ENCODE measurements around the gene THADA.
"Not testable (repeated sequence)": the region's sequence is repeated elsewhere in the genome, so short reads cannot be mapped to it uniquely, and the experiment has no call there.

THADA gene

DNA sequence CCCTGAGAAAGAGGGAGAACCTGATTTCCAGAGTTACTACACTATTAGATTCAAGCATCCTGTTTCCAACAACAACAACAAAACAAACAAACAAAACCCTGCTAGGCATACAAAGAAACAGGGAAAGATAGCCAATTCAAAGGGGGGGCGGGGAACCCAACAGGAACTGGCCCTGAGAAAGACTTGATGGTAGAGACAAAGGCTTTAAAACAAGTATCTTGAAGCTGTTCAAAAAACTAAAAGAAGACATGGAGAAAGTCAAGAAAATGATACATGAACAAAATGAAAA is 147.1 kb downstream of the THADA start:
- H3K9me3 ChIP-seq (ENCODE audit: severe bottlenecking): no peaks in the 10 kb centered on the region
- no peaks in the 10 kb centered on the region for H3K27me3 ChIP-seq (ENCODE audit: insufficient read depth, poor library complexity, severe bottlenecking)
- no peaks in the 10 kb centered on the region for H3K36me3 ChIP-seq (ENCODE audit: low read depth)
- H3K27ac ChIP-seq (ENCODE audit: poor library complexity, severe bottlenecking): no peak overlapping the region
- no peak for DNase-seq (ENCODE audit: low spot score)
- no peak for ATAC-seq (ENCODE audit: low read depth)
- peaks cover 12% of the 10 kb centered on the region for H3K4me1 ChIP-seq (ENCODE audit: insufficient read depth, poor library complexity, severe bottlenecking)
- no peak overlapping the region for H3K4me3 ChIP-seq (ENCODE audit: severe bottlenecking)
- TF ChIP-seq CTCF (IDR thresholded peaks at IDR 0.05; ENCODE audit: poor library complexity, severe bottlenecking): no peak

- H3K9me3 ChIP-seq (ENCODE audit: severe bottlenecking): no peaks in the 10 kb centered on the region
- no peaks in the 10 kb centered on the region for H3K27me3 ChIP-seq (ENCODE audit: insufficient read depth, poor library complexity, severe bottlenecking)
- no peak overlapping the region for H3K27ac ChIP-seq (ENCODE audit: poor library complexity, severe bottlenecking)
- peaks cover 12% of the 10 kb centered on the region for H3K4me1 ChIP-seq (ENCODE audit: insufficient read depth, poor library complexity, severe bottlenecking)
- DNase-seq (ENCODE audit: low spot score) (no peak), ATAC-seq (ENCODE audit: low read depth) (no peak)
- no peaks in the 10 kb centered on the region for H3K36me3 ChIP-seq (ENCODE audit: low read depth)
- H3K4me3 ChIP-seq (ENCODE audit: severe bottlenecking): no peak overlapping the region
- TF ChIP-seq CTCF (IDR thresholded peaks at IDR 0.05; ENCODE audit: poor library complexity, severe bottlenecking): no peak
Observed at GRCh38 chr2:43448011-43448821, 147.6 kb downstream of the THADA start.

DNA sequence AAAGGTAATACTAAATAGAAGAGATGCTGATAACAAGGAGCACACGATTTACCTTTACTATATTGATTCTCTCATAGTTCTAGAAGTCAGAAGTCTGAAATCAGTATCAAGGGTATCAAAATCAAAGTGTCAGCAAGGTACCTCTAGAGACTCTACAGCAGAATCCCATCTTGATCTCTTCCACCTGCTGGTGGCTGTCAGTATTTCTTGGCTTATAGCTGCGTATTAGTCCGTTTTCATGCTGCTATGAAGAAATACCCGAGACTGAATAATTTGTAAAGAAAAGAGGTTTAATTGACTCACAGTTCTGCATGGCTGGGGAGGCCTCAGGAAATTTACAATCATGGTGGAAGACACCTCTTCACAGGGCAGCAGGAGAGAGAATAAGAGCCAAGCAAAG is 149.1 kb downstream of the THADA start:
- not testable (repeated sequence) for H3K4me1 ChIP-seq (ENCODE audit: insufficient read depth, poor library complexity, severe bottlenecking); H3K36me3 ChIP-seq (ENCODE audit: low read depth); DNase-seq (ENCODE audit: low spot score); ATAC-seq (ENCODE audit: low read depth); H3K9me3 ChIP-seq (ENCODE audit: severe bottlenecking); H3K27me3 ChIP-seq (ENCODE audit: insufficient read depth, poor library complexity, severe bottlenecking); H3K4me3 ChIP-seq (ENCODE audit: severe bottlenecking); H3K27ac ChIP-seq (ENCODE audit: poor library complexity, severe bottlenecking)

DNA sequence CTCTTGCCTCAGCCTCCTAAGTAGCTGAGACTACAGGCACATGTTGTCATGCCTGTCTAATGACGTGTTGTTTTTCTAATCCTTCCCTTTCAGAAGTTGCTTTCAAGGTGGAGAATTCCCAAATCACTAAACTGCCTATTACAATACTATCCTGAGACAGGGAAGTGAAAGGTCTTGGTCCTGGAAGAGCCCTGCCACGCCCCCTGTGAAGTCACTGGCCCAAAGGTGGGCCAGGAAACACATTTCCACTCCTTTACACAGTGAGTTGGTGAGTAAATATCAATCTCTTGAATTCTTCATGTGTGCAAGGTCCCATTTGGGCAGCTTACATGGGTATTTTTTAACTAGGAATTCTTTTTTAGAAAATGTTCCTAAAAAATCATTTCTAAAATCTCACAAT is 150.1 kb downstream of the THADA start:
- Histone ChIP-seq H3K9me3 (ENCODE audit: severe bottlenecking) (no peaks in the 10 kb centered on the region), H3K4me1 (ENCODE audit: insufficient read depth, poor library complexity, severe bottlenecking) (no peaks in the 10 kb centered on the region), H3K27ac (ENCODE audit: poor library complexity, severe bottlenecking) (no peak overlapping the region), H3K4me3 (ENCODE audit: severe bottlenecking) (no peak overlapping the region), H3K27me3 (ENCODE audit: insufficient read depth, poor library complexity, severe bottlenecking) (no peaks in the 10 kb centered on the region), H3K36me3 (ENCODE audit: low read depth) (no peaks in the 10 kb centered on the region)
- TF ChIP-seq CTCF (IDR thresholded peaks at IDR 0.05; ENCODE audit: poor library complexity, severe bottlenecking): no peak
- no peak for DNase-seq (ENCODE audit: low spot score)
- ATAC-seq (ENCODE audit: low read depth): no peak

- Histone ChIP-seq H3K4me3 (ENCODE audit: severe bottlenecking) (no peak overlapping the region), H3K9me3 (ENCODE audit: severe bottlenecking) (no peaks in the 10 kb centered on the region), H3K27ac (ENCODE audit: poor library complexity, severe bottlenecking) (no peak overlapping the region), H3K4me1 (ENCODE audit: insufficient read depth, poor library complexity, severe bottlenecking) (no peaks in the 10 kb centered on the region), H3K27me3 (ENCODE audit: insufficient read depth, poor library complexity, severe bottlenecking) (no peaks in the 10 kb centered on the region), H3K36me3 (ENCODE audit: low read depth) (no peaks in the 10 kb centered on the region)
- no peak for TF ChIP-seq CTCF (IDR thresholded peaks at IDR 0.05; ENCODE audit: poor library complexity, severe bottlenecking)
- no peak for ATAC-seq (ENCODE audit: low read depth)
- DNase-seq (ENCODE audit: low spot score): no peak
Observed at GRCh38 chr2:43444989-43445645, 150.7 kb downstream of the THADA start.

All from RWPE2 (cell line).